H1 (cell line): Measurements from ENCODE around the gene ERC1. TPM values are rescaled to one million over a fixed set of nuclear protein-coding genes. Genes with fewer than 3 reads are reported as not detected.

Source experiments
- CTCF ChIA-PET: fragments of 300-600 bp; sonication (Branson Sonifier 250); formaldehyde crosslinking; loops from one replicate; lab custom pipeline; 2021; ENCODE audit not compliant: partially characterized antibody; lab: Charles Lee
- POLR2A ChIA-PET: fragments of 300-600 bp; sonication (Branson Sonifier 250); formaldehyde crosslinking; loops from one replicate; lab custom pipeline; 2021; ENCODE audit warnings: inconsistent platforms; ENCODE audit not compliant: partially characterized antibody; lab: Charles Lee
- DNase-seq, 2 experiments: peaks; one replicate each; pipeline versions ENCODE4 v3.0.0 to v3.0.0-alpha.2; 2010 to 2022; ENCODE audit warnings: low spot score in 2 of 2, low read depth in 1 of 2, mixed read lengths in 1 of 2
- FAIRE-seq: peaks from 2 replicates; lab custom pipeline; 2011; peaks lifted over from hg19 to GRCh38; lab: Jason Lieb, UNC
- H2AFZ ChIP-seq: 2 replicates; pipeline ENCODE4 v1.8.1; 2012; ENCODE audit warnings: low read length, inconsistent platforms
- H2AK5ac ChIP-seq: 2 replicates; pipeline ENCODE4 v1.6.1; 2013; ENCODE audit warnings: low read depth, low read length
- H2BK120ac ChIP-seq: replicated peaks from 2 replicates; pipeline ENCODE3; 2013; ENCODE audit warnings: low read depth, low read length, inconsistent platforms
- H2BK12ac ChIP-seq: 2 replicates; pipeline ENCODE4 v1.6.1; 2013; ENCODE audit warnings: low read depth, low read length
- H2BK15ac ChIP-seq: 2 replicates; pipeline ENCODE4 v1.6.1; 2013; ENCODE audit warnings: low read length
- H2BK20ac ChIP-seq: 2 replicates; pipeline ENCODE4 v1.6.1; 2013; ENCODE audit warnings: low read length
- H2BK5ac ChIP-seq: 2 replicates; pipeline ENCODE4 v1.6.1; 2013; ENCODE audit warnings: low read depth, low read length
- H3K14ac ChIP-seq: 2 replicates; pipeline ENCODE4 v1.6.1; 2013; ENCODE audit warnings: inconsistent platforms; ENCODE audit not compliant: insufficient read length
- H3K18ac ChIP-seq: 2 replicates; pipeline ENCODE4 v1.6.1; 2013; ENCODE audit warnings: low read length; ENCODE audit errors: extremely low read depth
- H3K23ac ChIP-seq: 2 replicates; pipeline ENCODE4 v1.6.1; 2013; ENCODE audit warnings: inconsistent platforms; ENCODE audit not compliant: insufficient read length
- H3K23me2 ChIP-seq: 2 replicates; pipeline ENCODE4 v1.6.1; 2013; ENCODE audit warnings: low read depth, low read length
- H3K27ac ChIP-seq: 2 replicates; pipeline ENCODE4 v1.6.1; 2011; ENCODE audit warnings: low read depth, low read length, inconsistent platforms
- H3K27me3 ChIP-seq, 4 experiments: replicated peaks in 1 of 4; 1 replicate in 1 of 4; 2 replicates in 3 of 4; pipeline versions ENCODE4 v1.6.1 to v1.8.1; 2011 to 2013; ENCODE audit warnings: low read length in 3 of 4, mild to moderate bottlenecking in 3 of 4, inconsistent platforms in 2 of 4, mixed read lengths in 2 of 4, moderate library complexity in 1 of 4; ENCODE audit not compliant: control insufficient read depth in 3 of 4, insufficient read depth in 3 of 4; ENCODE audit errors: extremely low read depth in 1 of 4
- H3K36me3 ChIP-seq, 4 experiments: 2 replicates each; pipeline versions ENCODE4 v1.6.1 to v1.8.1; 2011 to 2013; ENCODE audit warnings: mild to moderate bottlenecking in 4 of 4, low read length in 3 of 4, moderate library complexity in 2 of 4, control low read depth in 1 of 4, inconsistent platforms in 1 of 4; ENCODE audit not compliant: insufficient read depth in 4 of 4, control insufficient read depth in 2 of 4
- H3K4ac ChIP-seq: replicated peaks from 2 replicates; pipeline ENCODE3; 2013; ENCODE audit warnings: low read length, low read depth, mixed read lengths, inconsistent platforms; ENCODE audit not compliant: insufficient read length
- H3K4me1 ChIP-seq, 4 experiments: replicated peaks in 1 of 4; 1 replicate in 1 of 4; 2 replicates in 3 of 4; pipeline versions ENCODE4 v1.6.1 to v1.8.1; 2011 to 2013; ENCODE audit warnings: low read length in 3 of 4, inconsistent platforms in 2 of 4, mixed read lengths in 1 of 4; ENCODE audit not compliant: insufficient read depth in 4 of 4, control insufficient read depth in 3 of 4
- H3K4me2 ChIP-seq, 2 experiments: 2 replicates each; pipeline versions ENCODE4 v1.6.1 to v1.8.1; 2011 to 2013; ENCODE audit warnings: low read depth in 2 of 2, low read length in 2 of 2, control low read depth in 1 of 2, inconsistent platforms in 1 of 2, mild to moderate bottlenecking in 1 of 2; ENCODE audit not compliant: insufficient read depth in 1 of 2
- H3K4me3 ChIP-seq, 4 experiments: fragments of 200-600, 300-600 bp in 1 of 4; sonication (generic), shearing (Covaris generic), sonication (Bioruptor Twin) in 1 of 4; 2 replicates each; pipeline versions ENCODE4 v1.5.1 to v1.8.1; 2011 to 2016; ENCODE audit warnings: low read length in 4 of 4, low read depth in 3 of 4, control low read depth in 2 of 4, inconsistent platforms in 2 of 4, mild to moderate bottlenecking in 2 of 4, mixed read lengths in 1 of 4, moderate library complexity in 1 of 4; ENCODE audit not compliant: insufficient read depth in 2 of 4; ENCODE audit errors: extremely low read depth in 1 of 4
- H3K56ac ChIP-seq: replicated peaks from 2 replicates; pipeline ENCODE3; 2013; ENCODE audit warnings: low read depth, mild to moderate bottlenecking, mixed read lengths, low read length, inconsistent platforms; ENCODE audit not compliant: insufficient read length
- H3K79me1 ChIP-seq: 2 replicates; pipeline ENCODE4 v1.6.1; 2013; ENCODE audit warnings: low read depth, low read length, control low read depth
- H3K79me2 ChIP-seq, 2 experiments: 2 replicates each; pipeline versions ENCODE4 v1.6.1 to v1.8.1; 2012 to 2013; ENCODE audit warnings: low read length in 2 of 2, mild to moderate bottlenecking in 2 of 2, inconsistent platforms in 1 of 2; ENCODE audit not compliant: insufficient read depth in 2 of 2, control insufficient read depth in 1 of 2
- H3K9ac ChIP-seq, 4 experiments: replicated peaks in 1 of 4; 1 replicate in 1 of 4; 2 replicates in 3 of 4; pipeline versions ENCODE4 v1.6.1 to v1.8.1; 2011 to 2013; ENCODE audit warnings: low read depth in 3 of 4, low read length in 3 of 4, control low read depth in 2 of 4, mild to moderate bottlenecking in 2 of 4, moderate library complexity in 2 of 4, inconsistent platforms in 1 of 4; ENCODE audit errors: extremely low read depth in 1 of 4
- H3K9me3 ChIP-seq, 2 experiments: 2 replicates each; pipeline versions ENCODE4 v1.6.1 to v1.8.1; 2012 to 2013; ENCODE audit warnings: mild to moderate bottlenecking in 2 of 2, moderate library complexity in 2 of 2, control low read depth in 1 of 2, inconsistent platforms in 1 of 2, low read depth in 1 of 2, low read length in 1 of 2, mixed read lengths in 1 of 2; ENCODE audit not compliant: insufficient read depth in 2 of 2
- H4K20me1 ChIP-seq, 2 experiments: replicated peaks in 1 of 2; 2 replicates each; pipeline versions ENCODE3 to v1.8.1; 2011 to 2013; ENCODE audit warnings: inconsistent platforms in 2 of 2, low read length in 2 of 2, mild to moderate bottlenecking in 1 of 2; ENCODE audit not compliant: insufficient read depth in 2 of 2, control insufficient read depth in 1 of 2
- H4K5ac ChIP-seq: 2 replicates; pipeline ENCODE4 v1.6.1; 2013; ENCODE audit warnings: low read length, low read depth, mixed read lengths, inconsistent platforms; ENCODE audit not compliant: insufficient read length
- H4K8ac ChIP-seq: 2 replicates; pipeline ENCODE4 v1.8.0; 2013; ENCODE audit warnings: mild to moderate bottlenecking, moderate library complexity, low read length, inconsistent platforms; ENCODE audit not compliant: insufficient read depth; ENCODE audit errors: extremely low read depth
- H4K91ac ChIP-seq: replicated peaks from 2 replicates; pipeline ENCODE3; 2013; ENCODE audit warnings: low read length, mixed read lengths, inconsistent platforms; ENCODE audit not compliant: insufficient read length
- ASH2L ChIP-seq: fragments of 200-600, 300-600 bp; sonication (generic); IDR thresholded peaks from one replicate; pipeline ENCODE4 v1.7.1; 2017; ENCODE audit warnings: low read length
- PHF8 ChIP-seq: fragments of 200-600 bp; sonication (generic); conservative IDR thresholded peaks from 2 replicates; pipeline ENCODE4 v1.7.1; 2012; ENCODE audit warnings: low read depth, mild to moderate bottlenecking, inconsistent platforms, low read length, moderate library complexity
- TCF12 ChIP-seq: IDR thresholded peaks from 2 replicates; pipeline ENCODE4 v1.6.1; 2011; ENCODE audit warnings: low read depth, mild to moderate bottlenecking, low read length
- WGBS, 2 experiments: shearing (Covaris generic) in 1 of 2; methylation state at CpG; one replicate each; pipeline versions ENCODE4 v1.1.6 to v1.1.7; 2013 to 2015; ENCODE audit warnings: low lambda C conversion rate in 2 of 2, mixed read lengths in 2 of 2, inconsistent platforms in 1 of 2, low coverage in 1 of 2, missing lambda C conversion rate in 1 of 2; ENCODE audit not compliant: insufficient replicate concordance in 2 of 2, insufficient coverage in 1 of 2, insufficient read length in 1 of 2; ENCODE audit errors: extremely low coverage in 1 of 2, missing lambda C conversion rate in 1 of 2; 5-methylcytosine and 5-hydroxymethylcytosine counted together
- polyA plus RNA-seq, 7 experiments: library from polyadenylated mRNA; depleted of rRNA in 3 of 7; stranded (reverse) in 5 of 7; unstranded in 2 of 7; fragments of >200 nt in 5 of 7; fragments of 200-250 nt in 2 of 7; gene quantifications; 1 replicate in 5 of 7; 2 replicates in 1 of 7; 4 replicates in 1 of 7; pipeline versions ENCODE4 v1.2.1 to v1.2.3, GENCODE V29; 2011 to 2013; ENCODE audit warnings: missing spikeins in 2 of 7, mixed read lengths in 2 of 7
- total RNA-seq: library from RNA; stranded (reverse); fragmentation: NEBNext Ultra II Directional; extraction: Animal tissue kit (Norgen Biotek cat#: 25700); gene quantifications from 2 replicates; pipeline ENCODE4 v1.2.1, GENCODE V29; 2021
- TF ChIP-seq, protein P1 (sequence below): IDR thresholded peaks from 2 replicates; pipeline ENCODE4 v1.6.1; 2012; ENCODE audit warnings: inconsistent platforms

The ERC1 gene
- total and polyA plus RNA-seq, 2 of the 8 experiments (the other 6 are each of a cell fraction or from before 2014, with no cell fraction given), result 7.8 to 45.7 TPM

DNA sequence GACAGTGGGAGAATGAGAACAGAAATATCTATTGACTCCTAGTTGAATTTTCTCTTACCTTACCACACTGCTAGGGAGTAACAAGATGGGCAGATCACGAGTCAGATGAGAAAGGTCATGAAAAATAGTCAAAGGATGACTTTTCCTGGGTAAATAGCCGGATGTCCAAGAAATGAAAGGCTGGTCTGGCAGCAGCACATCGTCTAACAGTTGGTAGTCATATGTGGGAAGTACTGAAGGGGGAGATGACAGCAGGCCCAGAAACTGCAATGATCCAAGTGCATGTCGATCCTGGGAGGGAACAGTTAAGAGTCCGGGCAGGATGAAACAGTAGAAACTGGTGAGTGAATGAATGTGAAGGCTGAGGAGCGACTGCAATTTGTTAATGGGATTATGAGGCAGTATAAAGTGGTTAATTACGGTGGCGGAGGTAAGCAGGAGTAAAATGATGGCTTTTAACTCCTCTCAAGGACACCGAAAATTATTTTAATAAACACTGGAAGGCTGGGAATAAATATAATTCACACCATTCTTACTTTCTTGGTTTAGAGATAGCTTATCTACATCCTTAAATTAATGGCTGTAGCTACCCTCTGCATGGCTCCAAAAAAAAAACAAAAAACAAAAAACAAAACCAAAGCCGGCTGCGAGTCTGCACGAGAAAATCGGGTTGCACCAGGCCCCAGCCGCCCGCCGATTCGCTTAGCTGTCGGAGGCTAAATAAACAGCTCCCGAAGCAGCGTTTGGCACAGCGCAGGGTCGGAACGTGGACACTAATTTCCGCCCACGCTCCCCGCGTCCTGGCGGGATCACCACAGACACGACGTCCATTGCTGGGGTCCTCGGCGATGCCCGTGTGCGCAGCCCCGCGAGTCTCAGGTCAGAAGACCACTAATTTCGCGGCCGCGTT is 1.0 kb upstream of the ERC1 start:
- Histone ChIP-seq H3K14ac (peak overlapping the region; percentile 74), H3K27ac (peak overlapping the region; percentile 29; the same call in 1 of the 2 replicates), H3K9ac (peak overlapping the region; percentile 75 to 91 (median 80)), H4K91ac (peak overlapping the region; percentile 73), H3K79me2 (peaks cover 0 to 29% of the 10 kb centered on the region in 2 experiments; a peak in 3 of 4 replicates), H3K4me1 (peaks cover 5 to 8% (median 6%) of the 10 kb centered on the region in 4 experiments; a peak in 5 of 7 replicates), H3K18ac (peak overlapping the region; percentile 99), H4K8ac (peak overlapping the region; percentile 88), H2BK15ac (peak overlapping the region; percentile 96; the same call in 1 of the 2 replicates), H3K4ac (peak overlapping the region; percentile 88), H4K5ac (peak overlapping the region; percentile 79), H3K56ac (peak overlapping the region; percentile 87), H4K20me1 (no peaks in the 10 kb centered on the region), H2BK5ac (peak overlapping the region; percentile 88), H2AK5ac (no peak overlapping the region), H3K23me2 (peaks cover 14% of the 10 kb centered on the region), H3K9me3 (no peaks in the 10 kb centered on the region), H3K36me3 (no peaks in the 10 kb centered on the region), H3K79me1 (no peaks in the 10 kb centered on the region; the same call in 1 of the 2 replicates), H3K23ac (no peak overlapping the region), H2BK12ac (peak overlapping the region; percentile 94; the same call in 1 of the 2 replicates), H2BK20ac (no peak overlapping the region), H3K27me3 (peaks cover 0 to 2% (median 0%) of the 10 kb centered on the region in 4 experiments; a peak in 2 of 7 replicates), H2BK120ac (no peak overlapping the region), H2AFZ (peak overlapping the region; percentile 91), H3K4me2 (peak overlapping the region; percentile 92 to 95), H3K4me3 (peak overlapping the region; percentile 77 to 91 (median 84))
- no peak for FAIRE-seq
- ChIA-PET CTCF (interaction anchor here (3.2 kb wide), 1 partner anchor 103 kb away, joined by 17 read pairs; no protein-coding TSS in a partner anchor), POLR2A (interaction anchor here (0.8 to 2.0 kb wide), 7 partner anchors 8 to 39 kb away, joined by 3 to 6 read pairs (median 4); no protein-coding TSS in a partner anchor)
- DNase-seq, result no peak
- 15% methylated on average over 40 of the region's 40 CpGs; no CpG with 5 or more reads in 1 of the 2 experiments for WGBS, 2 experiments
- TF ChIP-seq ASH2L (peak; percentile 83), PHF8 (no peak), TCF12 (no peak)
- TF ChIP-seq, protein P1, sequence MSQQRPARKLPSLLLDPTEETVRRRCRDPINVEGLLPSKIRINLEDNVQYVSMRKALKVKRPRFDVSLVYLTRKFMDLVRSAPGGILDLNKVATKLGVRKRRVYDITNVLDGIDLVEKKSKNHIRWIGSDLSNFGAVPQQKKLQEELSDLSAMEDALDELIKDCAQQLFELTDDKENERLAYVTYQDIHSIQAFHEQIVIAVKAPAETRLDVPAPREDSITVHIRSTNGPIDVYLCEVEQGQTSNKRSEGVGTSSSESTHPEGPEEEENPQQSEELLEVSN, result peak; percentile 50
